ENCODE measurements around the gene CEP295NL. TPM values are rescaled to one million over a fixed set of nuclear protein-coding genes. Genes with fewer than 3 reads are reported as not detected.

Gene CEP295NL
- total RNA-seq, 1 experiment from 2014 or later: 0.87 TPM

- no TSS peak for BruUV-seq (replicated peaks)
- Histone ChIP-seq H3K4me1 (ENCODE audit: control insufficient read depth, insufficient read depth, low read length) (peaks cover 21% of the 10 kb centered on the region), H3K4me3 (ENCODE audit: low read depth in 2 of 2, low read length in 2 of 2) (no peak overlapping the region), H3K27me3 (ENCODE audit: control insufficient read depth, insufficient read depth, low read length) (no peaks in the 10 kb centered on the region), H3K27ac (ENCODE audit: low read length) (no peak overlapping the region), H3K36me3 (ENCODE audit: control insufficient read depth, insufficient read depth, low read length) (no peaks in the 10 kb centered on the region), H3K9me3 (ENCODE audit: control insufficient read depth, insufficient read depth, low read depth, low read length) (no peaks in the 10 kb centered on the region)
- TF ChIP-seq SIN3A (IDR thresholded peaks at IDR 0.05; ENCODE audit: borderline replicate concordance, insufficient read depth, low read depth, low read length) (no peak), POLR2AphosphoS5 (IDR thresholded peaks at IDR 0.05; ENCODE audit: low read depth, low read length) (no peak), CTCF (IDR thresholded peaks at IDR 0.05) (no peak), TCF7L2 (IDR thresholded peaks at IDR 0.05; ENCODE audit: low read depth, low read length) (no peak), REST (IDR thresholded peaks at IDR 0.05; ENCODE audit: insufficient read depth in 1 of 2, low read depth in 2 of 2, low read length in 1 of 2) (no peak)
- in situ Hi-C loops (cut with HindIII; ENCODE audit: low pct_unique_long_range_greater_than_20kb, low sequenced_read_pairs) (no loop called here), intact Hi-C loops (cut with micrococcal nuclease; ENCODE audit: unreplicated experiment) (no loop called here)
- ChIA-PET CTCF (interaction anchor here (1.2 kb wide), 1 partner anchor 20 kb away, joined by 3 read pairs; no protein-coding TSS in a partner anchor), POLR2A (no interaction called here)
- ATAC-seq (no peak), DNase-seq (ENCODE audit: low read depth, low spot score) (no peak)
Measured at GRCh38 chr17:78918979-78919378, 16.0 kb upstream of the CEP295NL start.

- ChIA-PET CTCF (interaction anchor here (1.2 kb wide), 1 partner anchor 19 kb away, joined by 3 read pairs; no protein-coding TSS in a partner anchor), POLR2A (interaction anchor here (0.6 kb wide), 1 partner anchor 603 kb away, joined by 4 read pairs; no protein-coding TSS in a partner anchor)
- TF ChIP-seq SIN3A (IDR thresholded peaks at IDR 0.05; ENCODE audit: borderline replicate concordance, insufficient read depth, low read depth, low read length) (no peak), TCF7L2 (IDR thresholded peaks at IDR 0.05; ENCODE audit: low read depth, low read length) (0 out of 2 replicates have a peak, but pooled peaks have one; percentile 27), POLR2AphosphoS5 (IDR thresholded peaks at IDR 0.05; ENCODE audit: low read depth, low read length) (no peak), REST (IDR thresholded peaks at IDR 0.05; ENCODE audit: insufficient read depth in 1 of 2, low read depth in 2 of 2, low read length in 1 of 2) (no peak), CTCF (IDR thresholded peaks at IDR 0.05) (no peak)
- Histone ChIP-seq H3K27ac (ENCODE audit: low read length) (no peak overlapping the region), H3K27me3 (ENCODE audit: control insufficient read depth, insufficient read depth, low read length) (no peaks in the 10 kb centered on the region), H3K4me1 (ENCODE audit: control insufficient read depth, insufficient read depth, low read length) (peaks cover 14% of the 10 kb centered on the region), H3K4me3 (ENCODE audit: low read depth in 2 of 2, low read length in 2 of 2) (no peak overlapping the region), H3K36me3 (ENCODE audit: control insufficient read depth, insufficient read depth, low read length) (no peaks in the 10 kb centered on the region), H3K9me3 (ENCODE audit: control insufficient read depth, insufficient read depth, low read depth, low read length) (no peaks in the 10 kb centered on the region)
- no TSS peak for BruUV-seq (replicated peaks)
- in situ Hi-C loops (cut with HindIII; ENCODE audit: low pct_unique_long_range_greater_than_20kb, low sequenced_read_pairs): no loop called here
- ATAC-seq: no peak
- intact Hi-C loops (cut with micrococcal nuclease; ENCODE audit: unreplicated experiment): no loop called here
- no peak for DNase-seq (ENCODE audit: low read depth, low spot score)
Measured at GRCh38 chr17:78917451-78918275, 14.7 kb upstream of the CEP295NL start.

Measured in Panc1 (cell line).